Activated T-helper 2 cell treated with anti-CD3 and anti-CD28 coated beads, Interferon-gamma antibody, Interleukin-2, Interleukin-4, amounts not matched to agents 10 μg/mL and 5 μg/mL and 100 μg/mL, durations not matched to agents 14 hours and 24 hours and 36 hours (primary cell): Measurements from ENCODE around the gene DAW1. TPM values are rescaled to one million over a fixed set of nuclear protein-coding genes. Genes with fewer than 3 reads are reported as not detected.

ENCODE experiments used
- DNase-seq: peaks from one replicate; pipeline ENCODE4 v3.0.0; 2021; ENCODE audit warnings: low spot score
- H3K27ac Mint-ChIP-seq: one replicate; pipeline ENCODE4 v1.8.0; 2021; ENCODE audit warnings: mixed read lengths
- H3K27me3 Mint-ChIP-seq: one replicate; pipeline ENCODE4 v1.8.0; 2021; ENCODE audit warnings: low read depth, mixed read lengths
- H3K36me3 Mint-ChIP-seq: one replicate; pipeline ENCODE4 v1.8.0; 2021; ENCODE audit warnings: low read depth, mixed read lengths
- H3K4me1 Mint-ChIP-seq: one replicate; pipeline ENCODE4 v1.8.0; 2021; ENCODE audit warnings: low read depth, mixed read lengths
- H3K4me3 Mint-ChIP-seq: one replicate; pipeline ENCODE4 v1.8.0; 2021; ENCODE audit warnings: low read depth, mild to moderate bottlenecking, moderate library complexity, mixed read lengths
- H3K9me3 Mint-ChIP-seq: one replicate; pipeline ENCODE4 v1.8.0; 2021; ENCODE audit warnings: mixed read lengths
- intact Hi-C: fragments of 100-400 bp; cut with micrococcal nuclease; formaldehyde crosslinking; loops from one replicate; pipeline ENCODE4 v1.15.1; 2023
- total RNA-seq: library from RNA; stranded (reverse); gene quantifications from 2 replicates; pipeline ENCODE4 v1.2.3, GENCODE V29; 2022

DAW1 gene
- total RNA-seq, 1 donor from 2014 or later = not detected

GRCh38 chr2:227846831-227847230 lies 24.6 kb upstream of the DAW1 start:
- DNase-seq = no peak
- H3K27ac Mint-ChIP-seq = no peak overlapping the region
- no peaks in the 10 kb centered on the region for H3K36me3 Mint-ChIP-seq
- H3K4me1 Mint-ChIP-seq = no peaks in the 10 kb centered on the region
- intact Hi-C loops = no loop called here
- H3K4me3 Mint-ChIP-seq = no peak overlapping the region
- no peaks in the 10 kb centered on the region for H3K9me3 Mint-ChIP-seq
- no peaks in the 10 kb centered on the region for H3K27me3 Mint-ChIP-seq

DNA sequence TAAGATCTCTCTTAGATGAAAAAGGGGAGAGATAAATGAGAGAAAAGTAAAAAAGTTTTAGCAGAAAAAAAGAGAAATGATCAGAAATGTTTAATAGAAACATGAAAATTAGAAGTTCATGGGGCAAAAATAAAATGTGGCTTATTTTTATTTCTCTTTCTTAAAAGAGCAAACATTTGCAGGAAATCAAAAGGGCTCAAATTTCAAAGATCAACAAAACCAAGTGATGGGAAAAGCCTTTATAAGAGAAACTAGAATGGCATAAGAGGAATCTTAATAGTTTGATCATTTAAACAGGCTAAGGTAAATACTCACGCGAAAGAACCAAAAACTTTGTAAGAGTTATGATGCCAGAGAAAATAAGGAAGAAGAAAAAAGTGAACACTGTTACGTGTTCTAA lies 23.3 kb upstream of the DAW1 start:
- H3K9me3 Mint-ChIP-seq = no peaks in the 10 kb centered on the region
- intact Hi-C loops = no loop called here
- DNase-seq = no peak
- no peaks in the 10 kb centered on the region for H3K27me3 Mint-ChIP-seq
- no peaks in the 10 kb centered on the region for H3K4me1 Mint-ChIP-seq
- no peak overlapping the region for H3K27ac Mint-ChIP-seq
- H3K4me3 Mint-ChIP-seq = no peak overlapping the region
- no peaks in the 10 kb centered on the region for H3K36me3 Mint-ChIP-seq

DNA sequence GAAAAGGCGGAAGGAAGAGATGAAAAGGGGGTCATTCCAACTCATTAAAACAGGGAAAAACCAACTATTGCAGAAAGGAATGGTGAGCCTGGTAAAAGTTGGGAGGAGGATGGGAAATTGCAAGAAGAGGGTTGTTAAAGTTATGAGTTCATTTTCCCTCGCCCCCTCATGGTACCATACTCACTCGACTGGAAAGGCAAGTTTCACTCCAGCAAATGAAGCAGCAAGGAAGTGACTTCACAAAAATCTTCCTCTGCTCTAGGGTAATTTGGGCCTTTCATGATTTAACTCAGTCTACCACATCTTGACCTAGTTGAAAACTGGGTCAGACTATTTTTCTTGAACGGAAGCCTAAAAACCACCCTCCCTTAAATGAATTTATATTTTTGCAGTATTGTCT lies 22.8 kb upstream of the DAW1 start:
- Mint-ChIP-seq H3K27me3 (no peaks in the 10 kb centered on the region), H3K4me3 (no peak overlapping the region), H3K9me3 (no peaks in the 10 kb centered on the region), H3K4me1 (no peaks in the 10 kb centered on the region), H3K27ac (no peak overlapping the region), H3K36me3 (no peaks in the 10 kb centered on the region)
- DNase-seq = no peak
- intact Hi-C loops = no loop called here

DNA sequence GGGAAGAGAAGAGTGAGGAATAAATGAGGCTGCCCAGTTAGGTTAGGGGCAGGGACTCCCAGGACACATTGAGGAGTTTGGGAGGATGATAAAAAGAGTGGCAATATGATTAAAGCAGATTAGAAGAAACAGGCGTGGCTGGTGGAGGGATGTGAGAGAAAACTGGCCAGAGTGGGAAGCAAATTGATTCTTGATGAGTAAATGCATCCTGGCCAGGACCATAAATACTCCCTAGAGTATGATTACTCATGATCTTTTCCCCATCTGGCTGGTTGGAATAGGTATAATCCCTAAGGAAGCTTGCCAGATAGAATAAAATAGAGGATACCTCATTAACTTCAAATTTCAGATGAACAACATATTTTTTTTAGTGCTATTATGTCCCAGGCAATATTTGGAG lies 21.5 kb upstream of the DAW1 start:
- DNase-seq = no peak
- H3K4me3 Mint-ChIP-seq = no peak overlapping the region
- no peaks in the 10 kb centered on the region for H3K36me3 Mint-ChIP-seq
- intact Hi-C loops = no loop called here
- H3K9me3 Mint-ChIP-seq = no peaks in the 10 kb centered on the region
- H3K27ac Mint-ChIP-seq = no peak overlapping the region
- H3K27me3 Mint-ChIP-seq = no peaks in the 10 kb centered on the region
- no peaks in the 10 kb centered on the region for H3K4me1 Mint-ChIP-seq

GRCh38 chr2:227853204-227853629 lies 18.2 kb upstream of the DAW1 start:
- Mint-ChIP-seq H3K4me3 (no peak overlapping the region), H3K27ac (no peak overlapping the region), H3K4me1 (no peaks in the 10 kb centered on the region), H3K9me3 (no peaks in the 10 kb centered on the region), H3K27me3 (no peaks in the 10 kb centered on the region), H3K36me3 (no peaks in the 10 kb centered on the region)
- DNase-seq = no peak
- intact Hi-C loops = no loop called here

- intact Hi-C loops = no loop called here
- H3K4me1 Mint-ChIP-seq = no peaks in the 10 kb centered on the region
- H3K27ac Mint-ChIP-seq = no peak overlapping the region
- no peaks in the 10 kb centered on the region for H3K9me3 Mint-ChIP-seq
- no peak overlapping the region for H3K4me3 Mint-ChIP-seq
- no peaks in the 10 kb centered on the region for H3K36me3 Mint-ChIP-seq
- no peaks in the 10 kb centered on the region for H3K27me3 Mint-ChIP-seq
- no peak for DNase-seq
These were observed 17.6 kb upstream of the DAW1 start for GRCh38 chr2:227853765-227854271.

- Mint-ChIP-seq H3K4me1 (no peaks in the 10 kb centered on the region), H3K27me3 (no peaks in the 10 kb centered on the region), H3K36me3 (no peaks in the 10 kb centered on the region), H3K27ac (no peak overlapping the region), H3K4me3 (no peak overlapping the region), H3K9me3 (no peaks in the 10 kb centered on the region)
- intact Hi-C loops = no loop called here
- DNase-seq = no peak
These were observed 16.0 kb upstream of the DAW1 start for GRCh38 chr2:227855440-227855839.

- no peak overlapping the region for H3K27ac Mint-ChIP-seq
- H3K4me1 Mint-ChIP-seq = no peaks in the 10 kb centered on the region
- no peaks in the 10 kb centered on the region for H3K9me3 Mint-ChIP-seq
- no peak for DNase-seq
- intact Hi-C loops = no loop called here
- H3K36me3 Mint-ChIP-seq = no peaks in the 10 kb centered on the region
- H3K4me3 Mint-ChIP-seq = no peak overlapping the region
- no peaks in the 10 kb centered on the region for H3K27me3 Mint-ChIP-seq
These were observed 14.7 kb upstream of the DAW1 start for GRCh38 chr2:227856697-227857096.

DNA sequence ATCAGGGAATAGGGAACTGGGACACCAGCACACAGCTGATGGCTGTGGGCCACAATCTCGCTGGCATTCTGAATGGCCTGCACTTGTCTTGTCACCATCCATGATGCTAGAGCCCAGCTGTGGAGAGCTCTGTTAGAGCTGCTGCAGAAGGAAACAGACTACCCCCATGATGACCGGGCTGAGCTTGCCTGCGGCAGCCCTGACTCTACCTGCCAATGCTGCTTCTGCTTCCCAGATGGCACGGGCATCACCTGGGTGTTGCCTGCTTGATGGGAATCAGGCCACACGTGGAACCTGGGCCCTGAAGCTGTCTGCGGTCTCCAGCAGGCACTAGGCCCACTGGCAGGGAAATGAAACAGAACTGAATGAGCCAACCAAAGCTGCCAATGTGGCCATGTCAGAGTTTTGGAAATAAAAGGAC lies 11.2 kb upstream of the DAW1 start:
- no peaks in the 10 kb centered on the region for H3K27me3 Mint-ChIP-seq
- no peaks in the 10 kb centered on the region for H3K9me3 Mint-ChIP-seq
- H3K36me3 Mint-ChIP-seq = no peaks in the 10 kb centered on the region
- no peaks in the 10 kb centered on the region for H3K4me1 Mint-ChIP-seq
- H3K27ac Mint-ChIP-seq = no peak overlapping the region
- H3K4me3 Mint-ChIP-seq = no peak overlapping the region
- DNase-seq = no peak
- intact Hi-C loops = no loop called here

DNA sequence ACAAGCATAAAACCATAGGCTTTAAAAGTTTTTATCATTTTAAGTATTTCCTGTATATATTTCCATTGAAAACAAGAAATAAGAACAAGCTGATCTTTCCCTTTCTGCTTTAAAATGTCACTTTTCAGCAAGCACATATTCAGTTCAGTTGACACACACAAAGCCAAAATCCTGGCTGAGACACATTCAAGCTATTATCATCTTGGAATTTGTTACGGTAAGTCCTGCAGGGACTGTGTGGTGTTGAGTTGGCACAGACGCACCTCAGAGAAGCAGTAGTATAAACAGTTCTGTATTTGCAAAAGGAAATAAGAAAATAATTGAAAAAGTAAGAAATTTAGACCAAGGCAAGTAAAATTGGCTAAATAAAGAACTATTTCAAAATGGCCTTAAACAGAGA lies 10.4 kb upstream of the DAW1 start:
- no peak for DNase-seq
- no peaks in the 10 kb centered on the region for H3K27me3 Mint-ChIP-seq
- intact Hi-C loops = loop anchor here (1.0 kb wide), 1 partner anchor 203 kb away; no protein-coding TSS in a partner anchor
- no peaks in the 10 kb centered on the region for H3K4me1 Mint-ChIP-seq
- H3K4me3 Mint-ChIP-seq = no peak overlapping the region
- H3K9me3 Mint-ChIP-seq = no peaks in the 10 kb centered on the region
- no peaks in the 10 kb centered on the region for H3K36me3 Mint-ChIP-seq
- H3K27ac Mint-ChIP-seq = no peak overlapping the region

DNA sequence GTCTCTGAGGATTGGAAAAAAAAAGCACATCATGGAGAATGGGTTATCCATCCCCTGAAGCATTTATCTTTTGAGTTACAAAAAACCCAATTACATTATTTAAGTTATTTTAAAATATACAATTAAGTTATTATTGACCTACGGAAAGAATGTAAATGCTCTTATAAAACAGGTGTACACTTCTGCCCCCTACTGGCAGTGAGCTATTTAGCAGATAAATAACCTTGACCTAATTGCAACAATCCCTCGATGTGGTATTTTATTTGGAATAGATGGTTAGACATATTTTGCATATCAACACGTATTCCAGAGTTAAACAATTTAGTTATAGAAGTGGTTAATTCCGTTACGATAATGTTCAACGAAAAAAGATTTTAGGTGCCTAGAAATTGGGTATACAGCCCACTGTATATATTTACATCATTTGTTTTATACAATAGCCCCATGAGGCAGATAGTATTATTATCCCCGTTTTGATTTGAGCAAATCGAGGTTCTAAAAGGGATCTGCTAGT lies 9.1 kb upstream of the DAW1 start:
- intact Hi-C loops = loop anchor here (1.0 kb wide), 1 partner anchor 88 kb away; no protein-coding TSS in a partner anchor
- Mint-ChIP-seq H3K27ac (no peak overlapping the region), H3K4me3 (no peak overlapping the region), H3K4me1 (no peaks in the 10 kb centered on the region), H3K27me3 (peaks cover 4% of the 10 kb centered on the region), H3K36me3 (no peaks in the 10 kb centered on the region), H3K9me3 (no peaks in the 10 kb centered on the region)
- DNase-seq = no peak

DNA sequence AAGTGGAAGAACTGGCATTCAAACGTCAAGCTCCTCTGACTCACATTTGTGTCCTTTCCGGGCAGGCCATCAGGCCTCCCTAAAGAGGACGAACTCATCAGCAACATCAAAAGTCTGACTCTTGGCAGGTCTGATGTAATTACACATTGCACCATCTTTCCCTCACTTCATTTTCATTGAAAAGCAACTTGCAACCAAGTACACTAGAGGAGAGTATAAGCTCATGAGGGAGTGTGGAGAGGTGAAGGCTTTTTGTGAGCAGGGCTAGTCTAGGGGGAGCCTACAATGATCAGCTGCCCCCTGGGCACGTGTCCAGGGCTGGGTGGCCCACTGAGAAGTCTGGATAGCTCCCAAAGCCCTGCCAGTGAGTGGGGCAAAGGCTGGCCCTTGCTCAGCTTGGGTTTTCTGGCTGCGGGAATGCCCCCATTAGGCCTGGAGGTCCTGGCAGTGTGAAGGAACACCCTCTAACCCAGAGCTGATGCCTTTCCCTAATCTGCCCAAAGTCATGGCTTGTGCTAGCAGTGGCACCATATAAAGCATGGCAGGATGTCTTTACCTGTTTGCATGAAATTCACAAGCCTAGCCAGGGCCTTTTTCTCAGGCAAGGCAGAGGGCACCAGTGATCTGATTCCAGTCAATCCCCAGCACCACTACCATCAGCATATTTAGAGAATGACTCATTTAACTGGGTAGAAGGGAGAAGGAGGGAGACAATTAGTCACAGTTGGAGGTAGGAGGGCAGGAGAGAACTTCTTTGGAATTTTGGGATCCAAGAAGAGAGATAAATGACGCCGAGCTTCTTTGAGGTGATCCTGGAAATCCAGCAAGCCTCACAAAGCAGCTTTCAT lies 8.5 kb upstream of the DAW1 start:
- no peak overlapping the region for H3K4me3 Mint-ChIP-seq
- H3K27me3 Mint-ChIP-seq = peaks cover 4% of the 10 kb centered on the region
- no peaks in the 10 kb centered on the region for H3K4me1 Mint-ChIP-seq
- no peak overlapping the region for H3K27ac Mint-ChIP-seq
- DNase-seq = no peak
- no peaks in the 10 kb centered on the region for H3K9me3 Mint-ChIP-seq
- no peaks in the 10 kb centered on the region for H3K36me3 Mint-ChIP-seq
- intact Hi-C loops = loop anchor here (1.0 kb wide), 1 partner anchor 89 kb away; no protein-coding TSS in a partner anchor

- Mint-ChIP-seq H3K4me1 (no peaks in the 10 kb centered on the region), H3K4me3 (no peak overlapping the region), H3K27me3 (peaks cover 4% of the 10 kb centered on the region), H3K27ac (no peak overlapping the region), H3K36me3 (no peaks in the 10 kb centered on the region), H3K9me3 (no peaks in the 10 kb centered on the region)
- intact Hi-C loops = no loop called here
- DNase-seq = no peak
These were observed 7.2 kb upstream of the DAW1 start for GRCh38 chr2:227864161-227864756.
